Ecto neural progenitor cell (in vitro differentiated cells): ENCODE data around the gene RIIAD1.
"Not testable (repeated sequence)": the region's sequence is repeated elsewhere in the genome, so short reads cannot be mapped to it uniquely, and the experiment has no call there.

Experiments
- DNase-seq: peaks from one replicate; pipeline ENCODE4 v3.0.0-alpha.2; 2018; ENCODE audit warnings: low spot score

The RIIAD1 gene

DNA sequence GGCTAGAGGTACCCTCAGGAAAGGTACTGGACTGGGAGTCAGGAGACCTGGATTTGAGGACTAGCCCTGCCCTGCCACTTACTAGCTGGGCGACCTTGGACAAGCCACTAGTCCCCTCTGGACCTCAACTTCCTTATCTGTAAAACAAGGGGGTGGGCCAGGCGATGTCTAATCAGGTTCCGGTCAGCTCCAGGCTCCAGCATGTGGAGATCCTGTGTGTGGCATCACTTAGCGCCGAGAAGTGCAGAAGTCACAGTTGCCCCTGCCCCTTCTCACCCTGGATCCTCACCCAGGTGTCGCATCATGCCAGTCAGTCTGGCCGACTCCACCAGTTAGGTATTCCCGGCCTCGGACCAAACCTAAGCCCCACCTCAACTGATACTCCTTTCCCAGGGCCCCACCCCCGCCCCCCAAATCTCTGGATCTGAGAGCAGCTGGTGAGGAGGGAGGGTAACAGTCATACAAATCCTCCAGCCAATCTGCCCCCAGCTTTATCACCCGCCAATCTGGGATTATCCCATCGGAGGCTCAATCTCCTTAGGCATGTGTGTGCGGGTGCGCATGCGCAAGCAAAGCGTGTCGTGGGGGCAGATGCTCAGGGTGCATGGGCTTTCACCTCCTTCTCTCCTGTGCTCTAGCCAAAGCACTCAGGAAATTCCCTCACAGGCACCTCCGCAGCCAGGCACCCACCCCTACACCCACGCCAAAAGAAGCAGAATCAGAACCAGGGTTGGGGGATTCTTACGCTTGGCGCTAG lies 10.1 kb upstream of the RIIAD1 start:
- no peak for DNase-seq

GRCh38 chr1:151711951-151712350 lies 9.4 kb upstream of the RIIAD1 start:
- no peak for DNase-seq

GRCh38 chr1:151713044-151713443 lies 8.3 kb upstream of the RIIAD1 start:
- no peak for DNase-seq

DNA sequence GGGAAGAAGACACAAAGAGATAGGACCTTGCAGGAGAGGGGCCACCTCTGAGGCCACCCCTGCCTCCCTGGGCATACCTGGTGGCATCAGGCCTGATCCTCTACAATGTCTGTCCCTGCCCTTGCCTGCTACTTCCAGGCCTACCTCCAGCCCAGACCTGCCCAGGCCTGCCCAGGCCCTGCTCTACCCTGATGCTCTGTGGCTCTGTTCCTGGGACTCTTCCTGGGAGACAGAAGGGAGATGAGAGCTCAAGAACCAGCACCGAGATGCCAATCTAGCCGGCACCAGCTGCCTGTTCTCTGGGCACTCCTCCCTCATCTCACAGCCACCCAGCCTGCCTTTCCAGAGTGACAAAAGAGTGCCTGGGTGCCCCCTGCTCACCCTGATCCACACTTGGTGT lies 7.4 kb upstream of the RIIAD1 start:
- DNase-seq = no peak

DNA sequence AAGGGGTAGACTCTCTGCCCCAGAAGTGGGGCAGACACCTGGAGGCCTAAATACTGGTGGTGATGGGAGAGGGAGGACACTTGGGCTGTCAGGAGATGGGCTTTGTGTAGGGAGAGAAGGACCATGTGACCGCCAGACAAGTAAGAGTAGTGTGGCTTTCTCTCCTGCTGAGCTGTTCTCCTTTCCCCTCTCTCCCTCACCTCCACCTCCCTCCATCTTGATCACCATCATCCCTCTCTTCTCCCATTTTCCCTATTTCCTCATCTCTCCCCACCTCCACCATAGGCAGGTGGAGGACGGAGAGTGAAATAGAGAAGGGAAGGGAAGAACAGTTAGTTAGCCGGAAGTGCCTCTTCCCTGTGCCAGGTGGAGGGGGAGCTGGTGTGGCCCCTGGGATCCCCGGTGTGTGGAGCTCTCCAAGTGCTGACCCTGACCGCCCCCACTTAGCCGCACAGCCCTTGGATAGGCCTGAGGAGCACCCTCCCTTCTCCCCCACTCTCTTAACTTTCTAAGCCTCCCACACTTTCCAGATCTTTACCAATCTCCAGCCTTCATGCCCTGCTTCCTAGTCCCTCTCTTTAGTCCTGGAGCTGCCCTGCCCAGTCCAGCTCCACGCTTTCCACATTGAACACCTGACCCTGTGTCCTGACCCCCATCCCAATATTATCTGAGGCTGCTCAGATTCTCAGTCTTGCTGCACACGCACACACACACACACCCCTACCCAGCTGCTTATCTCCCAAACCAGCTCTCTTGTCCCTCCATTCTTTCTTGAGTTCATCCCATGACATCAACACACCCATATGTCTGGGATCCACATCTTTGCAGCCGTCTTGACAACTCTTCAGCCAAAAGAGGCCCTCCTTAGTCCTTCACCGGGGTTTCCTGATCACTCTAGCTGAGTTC lies 6.2 kb upstream of the RIIAD1 start:
- no peak for DNase-seq

DNA sequence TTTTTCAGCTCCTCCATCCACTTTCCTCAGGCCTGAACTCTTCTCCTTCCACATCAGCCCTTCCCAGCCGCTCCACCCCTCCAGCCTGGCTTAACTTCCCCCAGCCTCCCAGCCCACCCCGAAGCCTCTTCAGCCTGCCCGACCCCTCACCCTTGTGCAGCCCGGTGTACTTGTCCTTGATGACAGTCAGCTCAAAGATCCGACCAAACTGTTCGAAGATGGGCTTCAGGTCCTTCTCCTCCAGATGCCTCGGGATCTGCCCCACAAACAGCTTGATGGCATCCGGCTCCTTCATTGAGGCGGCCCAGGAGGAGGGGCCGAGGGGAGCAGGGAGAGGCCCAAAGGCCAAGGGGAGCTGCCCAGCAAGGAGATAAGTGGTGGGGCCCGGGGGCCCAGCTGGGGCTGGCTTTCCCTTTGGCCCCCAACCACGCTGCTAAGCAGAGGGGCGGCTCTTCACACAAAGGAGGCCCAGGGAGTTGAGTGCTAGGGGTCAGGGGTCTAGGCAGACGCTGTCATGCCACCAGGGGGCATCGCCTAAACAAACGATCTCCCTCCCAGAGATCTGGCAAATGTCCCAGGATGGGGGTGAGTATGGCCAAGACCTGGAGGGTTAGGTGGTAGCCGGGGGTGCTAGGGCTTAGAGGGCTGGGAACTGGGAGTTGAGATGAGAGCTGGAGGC lies 5.5 kb upstream of the RIIAD1 start:
- peak; percentile 75 for DNase-seq

DNA sequence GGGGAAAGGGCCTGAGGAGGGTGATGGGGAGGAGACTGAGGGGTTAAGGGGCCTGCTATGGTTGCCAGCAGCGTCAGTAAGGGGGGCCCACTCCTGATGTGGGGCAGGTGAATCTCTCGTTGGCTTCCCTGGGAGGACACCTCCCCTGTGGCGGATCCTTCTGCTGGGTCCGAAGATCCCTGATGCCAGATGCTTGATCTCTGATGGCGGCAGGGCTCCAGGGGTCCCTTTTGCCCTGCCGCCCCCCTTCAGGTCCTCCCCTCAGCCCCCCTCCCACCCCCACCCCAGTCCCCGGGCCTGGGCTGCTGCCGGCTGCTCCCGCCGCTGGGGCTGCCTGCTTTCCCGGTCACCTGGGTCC lies 4.9 kb upstream of the RIIAD1 start:
- DNase-seq = no peak

DNA sequence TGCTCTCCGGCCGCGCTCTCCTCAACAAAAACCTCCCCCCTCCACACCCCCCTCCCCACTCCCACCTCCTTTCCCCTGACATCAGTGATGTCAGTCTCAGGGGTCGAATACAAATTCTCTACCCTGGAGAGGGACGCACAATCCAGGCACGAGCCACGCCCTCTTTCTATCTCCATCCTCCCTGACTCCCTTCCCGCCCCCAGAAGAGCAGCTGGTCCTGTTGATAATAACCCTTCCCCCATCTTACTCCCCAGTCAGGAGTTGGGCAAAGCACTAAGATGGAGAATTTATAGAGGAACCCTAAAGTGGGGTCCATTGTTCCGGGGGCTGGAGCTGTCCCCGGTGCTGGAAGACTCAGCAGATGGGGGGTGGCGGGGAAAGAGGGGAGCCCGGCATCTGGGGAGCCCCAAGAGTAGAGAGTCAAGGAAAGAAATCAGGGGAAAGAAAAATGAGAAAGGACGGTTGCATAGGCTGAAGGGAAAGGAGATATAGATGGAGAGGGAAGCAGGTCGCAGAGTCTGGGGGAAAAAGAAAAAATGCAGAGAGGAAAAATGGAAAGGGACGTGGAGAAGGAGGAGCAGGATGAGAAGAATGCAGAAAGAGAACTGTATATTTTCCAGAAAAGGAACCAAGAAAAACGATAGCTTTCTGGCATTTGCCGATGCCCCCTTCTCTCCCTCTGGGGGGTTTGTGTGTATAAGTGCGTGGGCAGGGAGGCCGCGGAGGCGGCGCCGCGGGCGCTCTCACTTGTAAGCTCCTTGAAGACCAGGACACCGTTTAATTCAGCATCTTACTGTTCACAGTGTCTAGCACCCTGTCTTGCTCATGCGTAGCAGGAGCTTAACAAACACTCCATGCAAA lies 4.3 kb upstream of the RIIAD1 start, which contains the start of gene CELF3:
Gene CELF3 (minus strand): TSS at position 33 of the 861 bp plus-strand sequence. CDS start 783 bp downstream, outside the sequence.
- peak; percentile 80 for DNase-seq

DNA sequence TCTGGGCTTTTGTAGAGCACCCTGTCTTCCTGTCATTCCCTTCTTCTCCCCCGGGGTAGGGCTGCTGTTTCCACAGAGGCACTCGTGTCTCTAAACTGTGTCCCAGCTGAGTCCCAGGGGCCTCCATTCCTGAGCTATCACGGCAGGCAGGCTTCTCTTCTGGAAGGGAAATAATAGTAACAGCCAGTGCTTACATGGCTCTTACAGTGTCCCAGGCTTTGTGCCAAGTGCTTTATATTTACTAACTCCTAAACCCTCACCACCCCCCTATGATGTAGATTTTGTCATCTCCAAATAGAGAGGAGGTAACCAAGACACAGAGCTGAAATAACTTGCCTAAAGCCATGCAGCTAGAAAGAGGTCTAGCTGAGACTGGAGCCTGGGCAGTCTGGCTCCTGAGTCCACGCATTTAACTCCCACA lies 3.3 kb upstream of the RIIAD1 start:
- no peak for DNase-seq

GRCh38 chr1:151718666-151719065 lies 2.7 kb upstream of the RIIAD1 start:
- no peak for DNase-seq

- DNase-seq = no peak
Measured at GRCh38 chr1:151720125-151720524, 1.2 kb upstream of the RIIAD1 start.

DNA sequence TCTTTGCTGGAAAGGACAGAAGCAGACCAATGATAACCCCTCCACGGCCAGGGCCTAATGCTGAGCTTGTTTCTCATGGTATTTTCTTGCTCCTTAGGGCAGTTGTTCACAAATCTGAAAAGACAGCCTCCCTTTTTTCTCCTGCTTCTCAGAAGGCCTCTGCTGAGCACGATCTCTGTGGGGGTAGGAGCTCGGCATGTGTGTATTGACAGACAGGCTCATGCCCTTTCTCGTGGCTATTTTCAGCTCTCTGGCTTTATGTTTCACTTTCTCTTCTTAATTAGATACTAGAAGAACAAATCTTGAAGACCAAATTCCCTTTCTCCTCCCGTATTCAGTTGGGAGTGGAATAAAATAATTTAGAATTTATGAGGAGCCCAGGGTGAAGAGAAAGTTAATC lies 768 bp upstream of the RIIAD1 start:
- DNase-seq = no peak

GRCh38 chr1:151721788-151722510 lies 627 bp downstream of the RIIAD1 start:
- no peak for DNase-seq

- no peak for DNase-seq
Measured at GRCh38 chr1:151723726-151724370, 2.5 kb downstream of the RIIAD1 start.

DNA sequence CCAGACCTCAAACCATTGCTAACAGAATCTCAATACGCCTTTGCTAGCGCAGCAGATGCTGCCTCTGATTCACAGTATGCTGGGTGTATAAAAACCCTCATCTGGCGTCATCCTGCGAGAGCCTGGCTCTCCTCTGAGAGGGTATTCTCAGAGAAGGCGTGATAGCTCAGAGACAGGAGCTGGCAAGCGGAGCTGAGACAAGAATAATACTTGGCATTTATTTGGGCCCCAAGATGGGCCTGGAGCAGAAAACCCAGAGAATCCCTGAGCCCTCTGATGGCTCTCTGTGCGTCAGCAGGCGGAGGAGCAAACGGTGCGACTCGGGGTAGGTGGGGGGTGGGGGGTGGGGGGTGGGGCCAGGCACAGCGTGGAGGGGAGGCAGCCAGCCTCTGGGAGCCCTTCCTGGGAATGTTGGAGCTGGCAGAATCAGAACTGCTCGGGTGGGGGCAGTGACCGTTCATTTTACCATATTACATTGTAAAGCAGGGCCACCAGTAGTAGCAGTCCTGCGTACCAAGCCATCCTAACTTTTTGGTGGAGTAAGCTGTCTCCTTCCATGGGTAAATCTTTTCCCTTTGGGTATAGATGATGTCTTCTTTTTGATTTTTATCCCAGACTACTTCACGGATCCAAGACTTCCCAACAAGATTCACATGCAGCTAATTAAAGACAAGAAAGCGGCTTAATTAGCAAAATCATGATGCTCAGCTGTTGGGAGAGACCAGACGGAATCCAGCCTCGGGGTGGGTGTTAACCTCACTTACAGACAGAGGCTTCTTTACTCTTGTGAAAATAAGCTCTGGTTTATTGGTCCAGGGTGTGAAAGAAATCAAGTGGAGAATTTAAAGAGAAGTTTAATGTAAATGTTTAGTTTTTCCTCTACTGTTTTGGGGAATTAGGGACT lies 7.1 kb downstream of the RIIAD1 start:
- no peak for DNase-seq

GRCh38 chr1:151729157-151729965 lies 8.0 kb downstream of the RIIAD1 start:
- no peak for DNase-seq

- no peak for DNase-seq
Measured at GRCh38 chr1:151729966-151730291, 8.6 kb downstream of the RIIAD1 start.

GRCh38 chr1:151733126-151733525 lies 11.8 kb downstream of the RIIAD1 start:
- DNase-seq = no peak

DNA sequence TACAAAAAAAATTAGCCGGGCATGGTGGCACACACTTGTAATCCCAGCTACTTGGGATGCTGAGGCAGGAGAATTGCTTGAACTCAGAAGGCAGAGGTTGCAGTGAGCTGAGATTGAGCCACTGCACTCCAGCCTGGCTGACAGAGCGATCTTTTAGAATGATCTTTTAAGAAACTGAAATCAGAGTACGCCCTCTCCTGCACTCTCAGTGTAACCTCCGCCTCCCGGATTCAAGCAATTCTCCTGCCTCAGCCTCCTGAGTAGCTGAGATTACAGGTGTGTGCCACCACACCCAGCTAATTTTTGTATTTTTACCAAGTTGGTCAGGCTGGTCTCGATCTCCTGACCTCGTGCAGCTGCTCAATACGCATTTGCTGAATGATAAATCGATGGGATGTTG lies 12.7 kb downstream of the RIIAD1 start:
- DNase-seq = not testable (repeated sequence)
